Osteoblast (primary cell): ENCODE data around the gene GNS. TPM values are rescaled to one million over a fixed set of nuclear protein-coding genes. Genes with fewer than 3 reads are reported as not detected.

Experiments
- DNase-seq: peaks from one replicate; pipeline ENCODE4 v3.0.0; 2011; ENCODE audit warnings: low spot score, mixed read lengths; ENCODE audit not compliant: insufficient read length; ENCODE audit errors: missing footprints
- H2AFZ ChIP-seq: 2 replicates; pipeline ENCODE4 v1.6.0; 2011; ENCODE audit warnings: mild to moderate bottlenecking, low read length
- H3K27ac ChIP-seq: 2 replicates; pipeline ENCODE4 v1.5.1; 2011; ENCODE audit warnings: mild to moderate bottlenecking, low read depth, low read length, moderate library complexity
- H3K27me3 ChIP-seq: 2 replicates; pipeline ENCODE4 v1.6.0; 2012; ENCODE audit warnings: mild to moderate bottlenecking, control low read depth, inconsistent platforms, low read length, moderate library complexity; ENCODE audit not compliant: insufficient read depth
- H3K36me3 ChIP-seq: 2 replicates; pipeline ENCODE4 v1.5.1; 2011; ENCODE audit warnings: mild to moderate bottlenecking, low read length, control low read depth, moderate library complexity; ENCODE audit not compliant: insufficient read depth
- H3K4me1 ChIP-seq: 2 replicates; pipeline ENCODE4 v1.5.1; 2011; ENCODE audit warnings: mild to moderate bottlenecking, low read length, control low read depth, moderate library complexity; ENCODE audit not compliant: insufficient read depth
- H3K4me2 ChIP-seq: 2 replicates; pipeline ENCODE4 v1.6.0; 2011; ENCODE audit warnings: mild to moderate bottlenecking, low read length; ENCODE audit not compliant: insufficient read depth
- H3K4me3 ChIP-seq: fragments of 200-600 bp; sonication (generic); 3 replicates; pipeline ENCODE4 v1.5.1; 2012; ENCODE audit warnings: mild to moderate bottlenecking, low read length, inconsistent platforms; ENCODE audit not compliant: insufficient read depth
- H3K79me2 ChIP-seq: 2 replicates; pipeline ENCODE4 v1.6.0; 2012; ENCODE audit warnings: mild to moderate bottlenecking, low read length, control low read depth, inconsistent platforms; ENCODE audit not compliant: insufficient read depth
- H3K9me3 ChIP-seq: 2 replicates; pipeline ENCODE4 v1.5.1; 2011; ENCODE audit warnings: low read depth, low read length, control low read depth
- H4K20me1 ChIP-seq: 2 replicates; pipeline ENCODE4 v1.6.0; 2012; ENCODE audit warnings: mild to moderate bottlenecking, low read length, control low read depth; ENCODE audit not compliant: insufficient read depth
- total RNA-seq: library from RNA; depleted of rRNA; stranded (reverse); fragments of >200 nt; gene quantifications from 2 replicates; pipeline ENCODE4 v1.2.3, GENCODE V29; 2012
- TF ChIP-seq, protein P1 (sequence below): IDR thresholded peaks from 2 replicates; pipeline ENCODE4 v1.5.1; 2011; ENCODE audit warnings: mild to moderate bottlenecking, low read depth, low read length, moderate library complexity; ENCODE audit errors: extremely low read depth

GNS gene
- total RNA-seq, 1 donor, result 277 TPM

GRCh38 chr12:64720884-64721283 lies 38.3 kb downstream of the GNS start:
- Histone ChIP-seq H3K9me3 (no peaks in the 10 kb centered on the region), H4K20me1 (no peaks in the 10 kb centered on the region), H3K4me2 (no peak overlapping the region), H3K27ac (no peak overlapping the region), H3K27me3 (no peaks in the 10 kb centered on the region), H3K4me3 (no peak overlapping the region), H3K79me2 (no peaks in the 10 kb centered on the region), H3K36me3 (peaks cover 44% of the 10 kb centered on the region), H3K4me1 (no peaks in the 10 kb centered on the region), H2AFZ (no peak overlapping the region)
- DNase-seq, result no peak
- TF ChIP-seq, protein P1, sequence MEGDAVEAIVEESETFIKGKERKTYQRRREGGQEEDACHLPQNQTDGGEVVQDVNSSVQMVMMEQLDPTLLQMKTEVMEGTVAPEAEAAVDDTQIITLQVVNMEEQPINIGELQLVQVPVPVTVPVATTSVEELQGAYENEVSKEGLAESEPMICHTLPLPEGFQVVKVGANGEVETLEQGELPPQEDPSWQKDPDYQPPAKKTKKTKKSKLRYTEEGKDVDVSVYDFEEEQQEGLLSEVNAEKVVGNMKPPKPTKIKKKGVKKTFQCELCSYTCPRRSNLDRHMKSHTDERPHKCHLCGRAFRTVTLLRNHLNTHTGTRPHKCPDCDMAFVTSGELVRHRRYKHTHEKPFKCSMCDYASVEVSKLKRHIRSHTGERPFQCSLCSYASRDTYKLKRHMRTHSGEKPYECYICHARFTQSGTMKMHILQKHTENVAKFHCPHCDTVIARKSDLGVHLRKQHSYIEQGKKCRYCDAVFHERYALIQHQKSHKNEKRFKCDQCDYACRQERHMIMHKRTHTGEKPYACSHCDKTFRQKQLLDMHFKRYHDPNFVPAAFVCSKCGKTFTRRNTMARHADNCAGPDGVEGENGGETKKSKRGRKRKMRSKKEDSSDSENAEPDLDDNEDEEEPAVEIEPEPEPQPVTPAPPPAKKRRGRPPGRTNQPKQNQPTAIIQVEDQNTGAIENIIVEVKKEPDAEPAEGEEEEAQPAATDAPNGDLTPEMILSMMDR, result no peak

DNA sequence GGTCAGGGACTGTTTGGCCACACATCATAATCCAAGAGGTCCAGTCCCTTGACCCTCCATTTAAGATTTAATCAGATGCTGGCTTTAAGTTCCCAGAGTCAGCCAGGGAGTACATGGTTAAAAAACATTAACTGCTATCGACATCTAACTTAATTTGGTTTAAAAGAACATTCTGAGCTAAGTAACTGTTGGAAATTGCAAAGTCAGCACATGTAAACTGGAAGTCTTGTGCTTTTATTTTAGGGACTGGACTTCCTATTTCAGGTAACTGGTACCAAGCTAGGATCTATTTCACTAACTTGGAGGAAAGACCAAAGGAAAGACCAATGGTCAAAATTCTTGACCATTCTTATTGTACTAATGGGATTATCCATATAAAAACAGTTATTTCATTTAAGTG lies 40.6 kb downstream of the GNS start:
- Histone ChIP-seq H2AFZ (no peak overlapping the region), H3K27me3 (no peaks in the 10 kb centered on the region), H3K4me3 (no peak overlapping the region), H3K36me3 (peaks cover 50% of the 10 kb centered on the region), H3K79me2 (no peaks in the 10 kb centered on the region), H3K9me3 (no peaks in the 10 kb centered on the region), H3K4me1 (peaks cover 8% of the 10 kb centered on the region), H4K20me1 (no peaks in the 10 kb centered on the region), H3K27ac (no peak overlapping the region), H3K4me2 (no peak overlapping the region)
- TF ChIP-seq, protein P1, result no peak
- no peak for DNase-seq

DNA sequence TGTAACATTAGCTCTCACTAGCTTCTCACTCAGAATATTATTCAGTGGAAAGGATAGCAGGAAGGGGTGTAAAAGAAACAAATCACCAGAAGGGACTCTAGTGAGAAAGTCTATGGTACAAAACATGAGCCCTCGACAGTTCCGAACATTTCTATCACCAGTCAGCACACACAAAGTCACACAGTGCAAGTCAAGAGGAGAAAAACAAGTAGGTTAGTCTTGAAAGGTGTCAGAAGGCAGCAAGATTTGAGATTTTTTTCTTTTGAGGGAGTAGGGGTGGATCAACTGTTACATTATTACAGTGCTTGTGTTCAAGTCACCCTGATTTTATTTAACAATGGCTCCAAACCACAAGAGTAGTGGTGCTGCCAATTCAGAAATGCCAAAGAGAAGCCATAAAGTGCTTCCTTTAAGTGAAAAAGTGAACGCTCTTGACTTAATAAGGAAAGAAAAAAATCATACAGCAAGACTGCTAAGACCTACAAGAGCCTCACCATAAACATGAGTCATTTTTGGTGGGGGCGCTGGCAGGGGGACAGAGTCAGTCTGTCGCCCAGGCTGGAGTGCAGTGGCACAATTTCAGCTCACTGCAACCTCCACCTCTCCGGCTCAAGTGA lies 42.3 kb downstream of the GNS start:
- TF ChIP-seq, protein P1, result no peak
- Histone ChIP-seq H3K9me3 (no peaks in the 10 kb centered on the region), H3K27me3 (no peaks in the 10 kb centered on the region), H3K4me2 (no peak overlapping the region), H3K36me3 (peaks cover 37% of the 10 kb centered on the region), H4K20me1 (no peaks in the 10 kb centered on the region), H2AFZ (no peak overlapping the region), H3K4me3 (no peak overlapping the region), H3K27ac (no peak overlapping the region), H3K4me1 (peaks cover 8% of the 10 kb centered on the region), H3K79me2 (no peaks in the 10 kb centered on the region)
- no peak for DNase-seq

GRCh38 chr12:64716371-64716770 lies 42.8 kb downstream of the GNS start:
- Histone ChIP-seq H3K9me3 (no peaks in the 10 kb centered on the region), H3K27ac (no peak overlapping the region), H3K4me2 (no peak overlapping the region), H2AFZ (no peak overlapping the region), H4K20me1 (no peaks in the 10 kb centered on the region), H3K4me3 (no peak overlapping the region), H3K27me3 (no peaks in the 10 kb centered on the region), H3K4me1 (peaks cover 8% of the 10 kb centered on the region), H3K79me2 (no peaks in the 10 kb centered on the region), H3K36me3 (peaks cover 33% of the 10 kb centered on the region)
- no peak for DNase-seq
- TF ChIP-seq, protein P1, result no peak
